GM13977 (cell line): ENCODE data around the gene PDZD4.

Experiments
- DNase-seq: peaks from one replicate; pipeline ENCODE4 v3.0.0; 2012; ENCODE audit warnings: low spot score
- CTCF ChIP-seq: IDR thresholded peaks from 2 replicates; pipeline ENCODE4 v1.5.1; 2012; ENCODE audit warnings: mild to moderate bottlenecking, control low read depth; ENCODE audit not compliant: insufficient read depth; ENCODE audit errors: extremely low read depth, missing control alignments
- in situ Hi-C: fragments of 300-500 bp; cut with MboI; formaldehyde crosslinking; loops from one replicate; pipeline ENCODE4 v1.12.0; 2022; ENCODE audit warnings: low sequenced_read_pairs, low pct_unique_long_range_greater_than_20kb, mixed read lengths, inconsistent platforms; ENCODE audit not compliant: unreplicated experiment

Gene PDZD4

DNA sequence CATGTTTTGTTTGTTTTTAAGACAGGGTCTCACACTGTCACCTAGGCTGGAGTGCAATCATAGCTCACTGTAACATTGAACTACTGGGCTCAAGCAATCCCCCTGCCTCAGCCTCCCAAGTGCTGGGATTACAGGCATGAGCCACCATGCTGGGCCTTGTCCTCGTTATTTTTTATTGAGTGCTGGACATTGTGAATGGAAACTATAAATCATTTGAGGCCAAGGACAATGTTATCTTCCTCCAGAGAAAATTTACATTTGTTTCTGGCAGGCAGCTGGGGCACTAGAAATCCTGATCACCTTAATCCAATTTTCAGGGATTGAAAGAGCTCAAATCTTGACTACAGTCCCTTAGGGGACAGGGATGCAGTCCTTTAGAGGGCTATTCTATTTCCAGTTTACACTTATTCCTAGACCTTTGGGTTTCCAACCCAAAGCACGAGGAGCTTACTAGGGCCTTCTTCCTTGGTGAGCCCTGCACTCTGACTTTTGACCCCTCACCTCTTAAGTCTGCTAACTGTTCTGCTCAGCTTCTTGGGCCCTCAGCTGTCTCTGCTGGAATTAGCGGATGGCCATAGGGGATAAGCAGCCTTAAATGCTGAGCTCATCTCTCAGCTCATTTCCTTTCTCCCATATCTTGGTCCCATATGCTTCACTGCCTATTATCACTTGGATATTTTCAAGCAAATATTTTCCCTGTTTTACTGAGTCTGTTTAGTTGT is 23.0 kb upstream of the PDZD4 start:
- no peak for TF ChIP-seq CTCF
- DNase-seq = no peak
- in situ Hi-C loops = no loop called here

- in situ Hi-C loops = no loop called here
- TF ChIP-seq CTCF = no peak
- DNase-seq = no peak
Observed at GRCh38 chrX:153851981-153852380, 21.6 kb upstream of the PDZD4 start.

GRCh38 chrX:153848325-153848724 is 18.0 kb upstream of the PDZD4 start:
- no peak for DNase-seq
- in situ Hi-C loops = no loop called here
- TF ChIP-seq CTCF = no peak

- in situ Hi-C loops = no loop called here
- DNase-seq = no peak
- no peak for TF ChIP-seq CTCF
Observed at GRCh38 chrX:153845842-153846241, 15.5 kb upstream of the PDZD4 start.

DNA sequence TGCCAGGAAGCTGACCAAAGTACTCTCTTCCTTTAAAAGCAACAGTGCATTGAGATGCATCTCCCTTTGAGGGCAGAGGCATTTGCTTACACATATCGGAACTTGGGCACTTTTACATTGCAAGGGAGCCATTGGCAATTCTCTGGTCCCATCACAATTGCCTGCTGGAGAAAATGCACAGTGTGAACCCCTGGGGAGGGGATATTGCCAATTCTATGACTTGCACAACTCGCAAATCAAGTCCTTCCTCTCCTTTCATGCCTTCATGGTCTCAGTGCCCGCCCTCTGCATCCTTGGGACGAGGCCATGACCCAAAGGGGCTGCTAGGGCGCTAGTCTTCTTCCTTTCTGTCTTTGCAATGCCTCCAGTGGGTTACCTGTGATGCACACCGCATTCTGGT is 14.9 kb upstream of the PDZD4 start:
- DNase-seq = no peak
- no peak for TF ChIP-seq CTCF

DNA sequence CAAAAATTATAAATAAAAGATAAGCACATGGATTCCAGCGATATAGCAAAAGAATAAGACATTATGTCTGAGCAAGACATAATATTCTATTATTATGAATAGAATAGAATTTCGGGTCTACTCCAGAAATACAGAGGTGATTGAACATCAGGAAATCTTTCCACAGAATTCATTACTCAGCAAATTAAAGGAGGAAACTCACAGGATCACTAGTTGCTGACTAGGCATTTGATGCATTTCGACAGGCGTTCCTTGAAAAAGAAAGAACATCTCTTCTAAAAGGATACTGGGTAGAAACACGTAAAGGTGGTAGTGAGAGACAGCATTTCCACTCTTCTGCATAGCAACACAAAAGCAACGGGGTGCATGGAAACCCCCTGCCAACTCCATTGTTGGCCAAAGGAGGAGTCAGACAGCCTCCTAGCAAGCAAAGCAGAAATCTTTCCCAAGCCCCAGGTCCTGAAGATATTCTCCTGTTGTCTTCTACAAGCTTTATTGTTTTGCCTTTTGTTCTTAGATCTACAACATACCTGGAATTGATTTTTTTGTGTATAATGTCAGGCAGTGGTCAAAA is 14.3 kb upstream of the PDZD4 start:
- TF ChIP-seq CTCF = no peak
- DNase-seq = no peak
- in situ Hi-C loops = no loop called here

More for the DNA sequence above, 14.9 kb upstream of the PDZD4 start:
- in situ Hi-C loops = no loop called here
